Renal cortical epithelial cell (primary cell): ENCODE results near the gene MYMK. TPM values are rescaled to one million over a fixed set of nuclear protein-coding genes. Genes with fewer than 3 reads are reported as not detected.

Source experiments
- DNase-seq: peaks from one replicate; pipeline ENCODE4 v3.0.0-alpha.2; 2011; ENCODE audit warnings: low read depth
- total RNA-seq: library from RNA; depleted of rRNA; stranded (reverse); fragments of >200 nt; gene quantifications from 2 replicates; pipeline ENCODE4 v1.2.3, GENCODE V29; 2014

MYMK gene
- total RNA-seq, 1 donor from 2014 or later = not detected

- DNase-seq = no peak
These were observed 39.1 kb downstream of the MYMK start for GRCh38 chr9:133485531-133486260.

- DNase-seq = no peak
These were observed 39.9 kb downstream of the MYMK start for GRCh38 chr9:133484671-133485437.

GRCh38 chr9:133483611-133484010 is 41.1 kb downstream of the MYMK start:
- no peak for DNase-seq

- DNase-seq = peak; percentile 43
These were observed 45.7 kb downstream of the MYMK start, which contains the start of gene SLC2A6 for GRCh38 chr9:133478851-133479711. Gene SLC2A6 (minus strand): TSS chr9:133479099. CDS start chr9:133479059, 40 bp downstream.

- peak; percentile 35 for DNase-seq
These were observed 46.5 kb downstream of the MYMK start for GRCh38 chr9:133477992-133478850.

GRCh38 chr9:133477461-133477860 is 47.3 kb downstream of the MYMK start:
- no peak for DNase-seq

- DNase-seq = no peak
These were observed 47.8 kb downstream of the MYMK start for GRCh38 chr9:133476941-133477340.

- DNase-seq = no peak
These were observed 48.5 kb downstream of the MYMK start for GRCh38 chr9:133476036-133476931.

- DNase-seq = no peak
These were observed 49.3 kb downstream of the MYMK start for GRCh38 chr9:133475292-133476012.

GRCh38 chr9:133474853-133475252 is 49.9 kb downstream of the MYMK start:
- no peak for DNase-seq

- no peak for DNase-seq
These were observed 50.5 kb downstream of the MYMK start for GRCh38 chr9:133474215-133474614.

GRCh38 chr9:133473743-133474142 is 51.0 kb downstream of the MYMK start:
- DNase-seq = no peak

GRCh38 chr9:133472753-133473378 is 51.9 kb downstream of the MYMK start:
- DNase-seq = no peak

- DNase-seq = no peak
These were observed 52.5 kb downstream of the MYMK start for GRCh38 chr9:133472277-133472645.

GRCh38 chr9:133471551-133472276 is 53.0 kb downstream of the MYMK start:
- DNase-seq = no peak

GRCh38 chr9:133470988-133471387 is 53.8 kb downstream of the MYMK start:
- DNase-seq = no peak

GRCh38 chr9:133470427-133470924 is 54.3 kb downstream of the MYMK start:
- no peak for DNase-seq

- no peak for DNase-seq
These were observed 55.9 kb downstream of the MYMK start for GRCh38 chr9:133468777-133469421.
